Gastrocnemius medialis (tissue), 4 donors: ENCODE data around the gene PLXNA1.

Experiments used
- CTCF ChIP-seq, 5 experiments: fragments of 450-650 bp in 3 of 5; fragments of 200-600 bp in 2 of 5; sonication (generic) in 2 of 5; IDR thresholded peaks in 4 of 5; conservative IDR thresholded peaks in 1 of 5; 1 replicate in 4 of 5; 2 replicates in 1 of 5; pipeline ENCODE4 v1.5.1; 2016 to 2019; ENCODE audit warnings: antibody characterized with exemption in 5 of 5, mild to moderate bottlenecking in 3 of 5, moderate library complexity in 3 of 5
- POLR2A ChIP-seq, 2 donors: fragments of 450-650 bp; IDR thresholded peaks; one replicate each; pipeline ENCODE4 v1.6.1; 2017; ENCODE audit warnings: antibody characterized with exemption in 2 of 2, mild to moderate bottlenecking in 2 of 2, moderate library complexity in 2 of 2

- TF ChIP-seq CTCF (IDR thresholded peaks at IDR 0.05 in 4 of 5, conservative IDR thresholded peaks at IDR 0.05 in 1 of 5) (no peak), POLR2A (IDR thresholded peaks at IDR 0.05) (no peak)
Observed at GRCh38 chr3:127029658-127030507, 47.0 kb downstream of the PLXNA1 start.
